CD4-positive, CD25-positive, alpha-beta regulatory T cell (primary cell): ENCODE data around the gene ANKS1B. TPM values are rescaled to one million over a fixed set of nuclear protein-coding genes. Genes with fewer than 3 reads are reported as not detected.
"Not testable (repeated sequence)": the region's sequence is repeated elsewhere in the genome, so short reads cannot be mapped to it uniquely, and the experiment has no call there.

Source experiments
- ATAC-seq, 2 donors: fragments of 150-1000 bp; cut with Tn5 transposase; one replicate each; pipeline ENCODE4 v1.10.0; 2021; ENCODE audit warnings: low read depth in 2 of 2, moderate number of reproducible peaks in 2 of 2, moderate library complexity in 1 of 2
- DNase-seq, 3 donors: peaks; one replicate each; pipeline versions ENCODE4 v3.0.0 to v3.0.0-alpha.2; 2012 to 2022; ENCODE audit warnings: mixed read lengths in 1 of 3
- H3K27ac ChIP-seq: one replicate; pipeline ENCODE4 v1.7.0; 2013; ENCODE audit warnings: mild to moderate bottlenecking, low read length; ENCODE audit not compliant: insufficient read depth, poor library complexity, severe bottlenecking
- H3K27me3 ChIP-seq: one replicate; pipeline ENCODE4 v1.7.0; 2013; ENCODE audit warnings: low read length; ENCODE audit not compliant: control insufficient read depth, insufficient read depth
- H3K36me3 ChIP-seq: one replicate; pipeline ENCODE4 v1.7.0; 2013; ENCODE audit warnings: mild to moderate bottlenecking, low read length, moderate library complexity; ENCODE audit not compliant: control insufficient read depth, insufficient read depth
- H3K4me1 ChIP-seq: 2 replicates; pipeline ENCODE4 v1.7.0; 2013; ENCODE audit warnings: mild to moderate bottlenecking, low read length; ENCODE audit not compliant: insufficient read depth, control insufficient read depth, poor library complexity, severe bottlenecking
- H3K4me3 ChIP-seq: one replicate; pipeline ENCODE4 v1.7.0; 2013; ENCODE audit warnings: low read depth, mild to moderate bottlenecking, low read length, moderate library complexity
- H3K9me3 ChIP-seq, 2 experiments: 1 replicate in 1 of 2; 2 replicates in 1 of 2; pipeline ENCODE4 v1.7.0; 2013; ENCODE audit warnings: low read length in 2 of 2, mild to moderate bottlenecking in 1 of 2, moderate library complexity in 1 of 2; ENCODE audit not compliant: control insufficient read depth in 2 of 2
- H3K27ac Mint-ChIP-seq, 3 donors: one replicate each; pipeline ENCODE4 v1.8.0; 2020 to 2022; ENCODE audit warnings: mild to moderate bottlenecking in 3 of 3, mixed read lengths in 3 of 3, moderate library complexity in 2 of 3
- H3K27me3 Mint-ChIP-seq: one replicate; pipeline ENCODE4 v1.8.0; 2022; ENCODE audit warnings: mild to moderate bottlenecking, mixed read lengths
- H3K36me3 Mint-ChIP-seq: one replicate; pipeline ENCODE4 v1.8.0; 2020; ENCODE audit warnings: mixed read lengths
- H3K4me1 Mint-ChIP-seq, 4 donors: one replicate each; pipeline ENCODE4 v1.8.0; 2020 to 2022; ENCODE audit warnings: mixed read lengths in 4 of 4, mild to moderate bottlenecking in 1 of 4
- H3K4me3 Mint-ChIP-seq, 4 donors: one replicate each; pipeline ENCODE4 v1.8.0; 2020 to 2022; ENCODE audit warnings: mild to moderate bottlenecking in 4 of 4, mixed read lengths in 4 of 4, moderate library complexity in 3 of 4
- H3K9me3 Mint-ChIP-seq, 7 donors: one replicate each; pipeline ENCODE4 v1.8.0; 2020 to 2022; ENCODE audit warnings: mixed read lengths in 7 of 7, mild to moderate bottlenecking in 3 of 7, moderate library complexity in 2 of 7
- polyA plus RNA-seq, 4 donors: library from polyadenylated mRNA; unstranded; fragments of 300-500 nt; fragmentation: Illumina TruSeq; gene quantifications; one replicate each; pipeline ENCODE4 v1.2.3, GENCODE V29; 2021
- total RNA-seq: library from RNA; stranded (reverse); gene quantifications from one replicate; pipeline ENCODE4 v1.2.3, GENCODE V29; 2022

Gene ANKS1B
- total and polyA plus RNA-seq, 5 donors from 2014 or later: 4.0 to 15.9 (median 9.5) TPM

DNA sequence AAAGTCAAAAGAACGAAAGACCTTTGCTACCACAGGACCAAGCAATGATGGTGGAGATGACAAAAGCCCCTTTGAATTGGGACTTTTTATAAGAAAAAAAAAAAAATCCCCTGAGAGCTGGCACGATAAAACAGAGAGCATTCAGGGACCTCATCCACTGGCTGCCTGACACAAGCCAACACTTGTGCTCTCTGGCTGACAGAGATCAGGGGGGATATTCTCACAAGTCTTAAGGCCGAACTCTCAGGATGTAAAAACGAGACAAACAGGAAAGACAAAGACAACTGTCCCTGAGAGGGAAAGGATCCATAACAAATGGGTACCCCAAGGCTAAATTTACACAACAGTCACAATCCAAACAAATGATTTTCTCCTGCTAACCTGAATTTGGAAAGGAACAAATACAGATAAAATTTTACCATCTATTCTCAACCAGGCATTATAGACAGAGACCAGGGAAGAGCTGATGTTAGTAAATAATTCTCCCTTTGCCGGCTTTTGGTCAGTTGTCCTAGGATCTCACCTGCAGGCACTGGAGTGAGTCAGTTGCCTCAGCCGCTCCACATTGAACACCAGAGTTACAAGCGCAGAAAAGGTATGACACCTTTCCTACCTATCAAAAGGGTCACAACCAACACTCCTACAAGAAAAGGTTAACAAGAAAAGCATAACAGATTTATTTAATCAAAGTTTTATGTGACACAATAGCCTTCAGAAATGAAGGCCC lies 375.1 kb downstream of the ANKS1B start:
- no peak overlapping the region for H3K27ac Mint-ChIP-seq
- peaks cover 0 to 9% (median 2%) of the 10 kb centered on the region in 7 donors for H3K9me3 Mint-ChIP-seq
- no peak for DNase-seq

DNA sequence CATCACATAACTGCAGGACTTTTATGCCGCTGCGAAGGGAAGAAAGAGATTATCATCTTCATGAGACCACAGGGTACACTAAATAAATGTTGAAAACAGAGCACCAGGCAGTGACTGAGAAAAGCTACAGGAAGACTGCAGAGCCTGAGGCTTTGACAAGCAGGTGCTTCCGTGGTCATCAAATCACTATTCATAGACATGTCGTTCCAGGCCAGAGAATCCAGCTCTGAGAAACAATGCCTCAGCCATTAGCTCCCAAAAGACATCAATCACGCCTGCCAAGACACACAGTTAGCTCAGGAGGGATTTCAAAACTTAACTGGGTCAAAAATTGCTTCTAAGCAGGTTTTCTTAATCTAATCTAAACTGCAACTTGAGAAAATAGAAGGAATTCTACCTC lies 384.3 kb downstream of the ANKS1B start:
- H3K4me1 ChIP-seq: no peaks in the 10 kb centered on the region
- Mint-ChIP-seq H3K9me3 (peaks cover 0 to 4% (median 0%) of the 10 kb centered on the region in 7 donors), H3K36me3 (no peaks in the 10 kb centered on the region), H3K4me3 (no peak overlapping the region), H3K27ac (no peak overlapping the region), H3K27me3 (no peaks in the 10 kb centered on the region), H3K4me1 (no peaks in the 10 kb centered on the region)
- DNase-seq: no peak
- no peaks in the 10 kb centered on the region for H3K36me3 ChIP-seq
- no peak overlapping the region for H3K4me3 ChIP-seq
- no peaks in the 10 kb centered on the region for H3K27me3 ChIP-seq
- H3K27ac ChIP-seq: no peak overlapping the region
- no peak for ATAC-seq
- no peaks in the 10 kb centered on the region for H3K9me3 ChIP-seq

More for the DNA sequence above, 375.1 kb downstream of the ANKS1B start:
- H3K27me3 ChIP-seq: no peaks in the 10 kb centered on the region
- H3K4me3 ChIP-seq: no peak overlapping the region
- no peaks in the 10 kb centered on the region for H3K9me3 ChIP-seq
- no peaks in the 10 kb centered on the region for H3K36me3 ChIP-seq
- ATAC-seq: no peak
- Mint-ChIP-seq H3K4me3 (no peak overlapping the region), H3K4me1 (no peaks in the 10 kb centered on the region), H3K27me3 (no peaks in the 10 kb centered on the region), H3K36me3 (no peaks in the 10 kb centered on the region)
- no peak overlapping the region for H3K27ac ChIP-seq
- no peaks in the 10 kb centered on the region for H3K4me1 ChIP-seq

DNA sequence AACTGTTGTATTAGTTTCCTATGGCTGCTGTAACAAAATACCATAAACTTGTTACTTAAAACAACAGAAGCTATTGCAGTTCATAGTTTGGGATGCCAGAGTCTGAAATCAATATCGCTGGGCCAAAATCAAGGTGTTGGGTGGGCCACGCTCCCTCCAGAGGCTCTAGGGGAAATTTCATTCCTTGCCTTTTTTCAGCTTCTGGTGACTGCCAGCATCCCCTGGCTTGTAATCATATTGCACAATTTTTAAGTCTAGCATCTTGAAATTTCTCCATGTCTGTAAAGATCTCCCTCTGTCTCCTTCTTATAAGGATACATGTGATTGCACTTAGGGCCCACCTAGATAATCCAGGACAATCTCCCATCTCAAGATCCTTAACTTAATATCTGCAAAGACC lies 386.0 kb downstream of the ANKS1B start:
- no peaks in the 10 kb centered on the region for H3K9me3 ChIP-seq
- H3K4me1 ChIP-seq: no peaks in the 10 kb centered on the region
- no peak overlapping the region for H3K4me3 ChIP-seq
- H3K27me3 ChIP-seq: no peaks in the 10 kb centered on the region
- H3K36me3 Mint-ChIP-seq: no peaks in the 10 kb centered on the region
- no peaks in the 10 kb centered on the region for H3K36me3 ChIP-seq
- H3K9me3 Mint-ChIP-seq: peaks cover 0 to 4% (median 0%) of the 10 kb centered on the region in 7 donors
- ATAC-seq (no peak), DNase-seq (no peak)
- no peaks in the 10 kb centered on the region for H3K27me3 Mint-ChIP-seq
- no peak overlapping the region for H3K27ac ChIP-seq
- H3K27ac Mint-ChIP-seq: no peak overlapping the region
- H3K4me3 Mint-ChIP-seq: no peak overlapping the region
- no peaks in the 10 kb centered on the region for H3K4me1 Mint-ChIP-seq

DNA sequence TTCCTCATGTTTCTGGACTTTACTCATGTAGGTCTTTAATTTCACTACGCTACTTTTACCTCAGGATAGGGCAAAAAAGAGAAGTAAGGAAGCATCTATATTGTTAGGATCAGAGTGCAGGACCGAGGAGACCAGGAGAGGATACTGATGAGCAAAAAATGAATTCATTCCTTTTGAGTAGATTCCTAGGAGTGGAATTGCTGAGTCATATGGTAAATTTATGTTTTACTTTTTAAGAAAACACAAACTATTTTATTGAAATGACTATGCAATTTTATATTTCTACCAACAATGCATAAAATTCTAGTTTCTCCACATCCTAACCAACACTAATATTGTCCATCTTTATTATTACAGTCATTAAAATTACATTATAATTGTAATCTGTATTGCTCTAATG lies 388.0 kb downstream of the ANKS1B start:
- H3K27ac Mint-ChIP-seq: no peak overlapping the region
- H3K36me3 Mint-ChIP-seq: no peaks in the 10 kb centered on the region
- Histone ChIP-seq H3K4me1 (no peaks in the 10 kb centered on the region), H3K9me3 (no peaks in the 10 kb centered on the region), H3K4me3 (no peak overlapping the region), H3K36me3 (no peaks in the 10 kb centered on the region), H3K27ac (no peak overlapping the region), H3K27me3 (no peaks in the 10 kb centered on the region)
- H3K9me3 Mint-ChIP-seq: peaks cover 0 to 4% (median 0%) of the 10 kb centered on the region in 7 donors
- H3K27me3 Mint-ChIP-seq: no peaks in the 10 kb centered on the region
- no peak overlapping the region for H3K4me3 Mint-ChIP-seq
- DNase-seq: no peak
- ATAC-seq: no peak
- no peaks in the 10 kb centered on the region for H3K4me1 Mint-ChIP-seq

DNA sequence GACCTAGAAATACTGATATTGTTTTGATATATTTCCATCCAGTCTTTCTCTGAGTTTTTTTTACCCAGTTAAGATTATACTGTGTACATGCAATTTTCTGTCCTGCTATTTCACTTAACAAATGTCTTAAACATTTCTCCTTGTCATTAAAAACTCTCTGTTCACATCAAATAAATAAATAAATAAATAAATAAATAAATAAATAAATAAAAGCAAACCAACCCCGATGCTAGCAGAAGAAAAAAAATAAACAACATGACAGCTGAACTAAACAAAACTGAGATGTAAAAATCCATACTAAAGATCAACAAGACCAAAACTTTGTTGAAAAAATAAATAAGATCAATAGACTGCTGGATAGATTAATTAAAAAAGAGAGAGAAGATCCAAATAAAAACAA lies 407.6 kb downstream of the ANKS1B start:
- H3K27me3 Mint-ChIP-seq, H3K36me3 Mint-ChIP-seq, H3K27me3 ChIP-seq, H3K36me3 ChIP-seq, H3K4me1 ChIP-seq, DNase-seq, H3K4me3 ChIP-seq, H3K9me3 ChIP-seq, H3K9me3 Mint-ChIP-seq, H3K27ac Mint-ChIP-seq, ATAC-seq, H3K4me3 Mint-ChIP-seq, H3K27ac ChIP-seq, H3K4me1 Mint-ChIP-seq: not testable (repeated sequence)

DNA sequence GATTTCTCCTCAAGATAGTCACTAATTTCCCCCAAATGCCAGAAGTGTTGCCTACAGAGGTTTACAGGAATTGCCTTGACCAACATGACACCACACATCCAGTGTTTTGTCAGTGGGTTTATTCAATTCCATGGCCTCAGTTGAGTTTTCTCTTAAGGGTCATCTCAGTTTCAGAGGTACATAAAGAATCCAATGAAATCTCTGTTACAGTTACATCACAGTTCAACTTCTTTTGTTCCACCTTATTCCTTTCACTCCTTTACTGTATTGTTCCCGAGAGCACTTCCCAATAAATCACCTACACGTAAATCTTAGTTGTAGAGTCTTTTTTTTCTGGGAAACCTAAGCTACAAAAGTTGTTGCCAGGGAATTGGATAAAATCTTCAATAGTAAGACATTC lies 410.8 kb downstream of the ANKS1B start:
- no peaks in the 10 kb centered on the region for H3K36me3 ChIP-seq
- no peaks in the 10 kb centered on the region for H3K27me3 ChIP-seq
- DNase-seq (no peak), ATAC-seq (no peak)
- H3K4me3 ChIP-seq: no peak overlapping the region
- H3K27me3 Mint-ChIP-seq: no peaks in the 10 kb centered on the region
- peaks cover 0 to 15% (median 2%) of the 10 kb centered on the region in 7 donors for H3K9me3 Mint-ChIP-seq
- H3K4me1 Mint-ChIP-seq: no peaks in the 10 kb centered on the region
- H3K9me3 ChIP-seq: no peaks in the 10 kb centered on the region
- no peaks in the 10 kb centered on the region for H3K36me3 Mint-ChIP-seq
- H3K4me3 Mint-ChIP-seq: no peak overlapping the region
- no peaks in the 10 kb centered on the region for H3K4me1 ChIP-seq
- H3K27ac ChIP-seq: no peak overlapping the region
- H3K27ac Mint-ChIP-seq: no peak overlapping the region

DNA sequence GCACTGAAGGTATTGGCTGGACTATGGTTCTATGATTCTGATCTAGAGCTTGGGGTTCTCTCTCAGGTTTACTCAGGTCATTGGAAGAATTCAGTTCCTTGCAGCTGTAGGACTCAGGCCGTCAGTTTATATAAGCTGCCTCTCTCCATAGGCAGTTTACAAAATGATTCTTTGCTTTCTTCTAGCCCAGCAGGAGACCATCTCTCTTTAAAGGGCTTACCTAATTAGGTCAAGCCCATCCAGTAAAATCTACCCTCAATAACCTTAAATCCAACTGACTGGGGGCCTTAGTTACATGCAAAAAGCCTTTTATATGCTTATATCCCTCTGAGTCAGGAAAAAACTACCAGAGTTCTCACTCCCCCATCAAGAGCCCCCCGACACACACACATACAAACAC lies 417.7 kb downstream of the ANKS1B start:
- no peaks in the 10 kb centered on the region for H3K36me3 Mint-ChIP-seq
- H3K27me3 Mint-ChIP-seq: no peaks in the 10 kb centered on the region
- no peak overlapping the region for H3K4me3 Mint-ChIP-seq
- no peak overlapping the region for H3K27ac Mint-ChIP-seq
- H3K4me1 Mint-ChIP-seq: no peaks in the 10 kb centered on the region
- Histone ChIP-seq H3K4me1 (no peaks in the 10 kb centered on the region), H3K27me3 (no peaks in the 10 kb centered on the region), H3K27ac (no peak overlapping the region), H3K4me3 (no peak overlapping the region), H3K9me3 (no peaks in the 10 kb centered on the region), H3K36me3 (no peaks in the 10 kb centered on the region)
- DNase-seq: no peak
- no peak for ATAC-seq
- H3K9me3 Mint-ChIP-seq: peaks cover 0 to 11% (median 2%) of the 10 kb centered on the region in 7 donors

DNA sequence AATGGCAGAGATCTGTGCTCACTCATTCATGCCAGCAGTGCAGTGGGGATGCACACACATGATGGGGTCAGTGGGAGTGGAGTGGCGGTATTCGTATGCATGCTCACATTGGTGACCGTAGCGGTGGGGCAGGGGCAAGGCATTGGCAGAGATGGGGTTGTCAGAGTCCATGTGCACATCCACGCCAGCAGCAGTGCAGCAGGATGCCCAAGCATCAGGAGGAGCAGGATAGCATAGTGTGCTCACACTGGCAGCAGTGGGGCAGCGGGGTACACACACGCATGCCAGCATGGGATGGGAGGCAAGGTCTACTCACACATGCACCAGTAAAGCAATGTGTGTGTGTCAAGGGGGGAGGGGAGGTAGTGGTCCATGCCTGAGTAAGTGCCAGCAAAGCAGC lies 426.6 kb downstream of the ANKS1B start:
- DNase-seq (no peak), ATAC-seq (no peak)
- Histone ChIP-seq H3K27ac (no peak overlapping the region), H3K4me3 (no peak overlapping the region), H3K36me3 (no peaks in the 10 kb centered on the region), H3K27me3 (no peaks in the 10 kb centered on the region), H3K9me3 (no peaks in the 10 kb centered on the region), H3K4me1 (no peaks in the 10 kb centered on the region)
- no peaks in the 10 kb centered on the region for H3K36me3 Mint-ChIP-seq
- H3K27me3 Mint-ChIP-seq: peaks cover 5% of the 10 kb centered on the region
- no peak overlapping the region for H3K4me3 Mint-ChIP-seq
- H3K4me1 Mint-ChIP-seq: no peaks in the 10 kb centered on the region
- no peak overlapping the region for H3K27ac Mint-ChIP-seq
- H3K9me3 Mint-ChIP-seq: peaks cover 2 to 10% (median 7%) of the 10 kb centered on the region in 7 donors
